T-helper 2 cell (primary cell): ENCODE data around the gene IFT25.

Experiments used
- DNase-seq, 5 experiments: peaks; one replicate each; pipeline versions ENCODE4 v3.0.0 to v3.0.0-alpha.2; 2012 to 2022

The IFT25 gene

GRCh38 chr1:53956308-53957168 is 11.0 kb upstream of the IFT25 start:
- no peak for DNase-seq

DNA sequence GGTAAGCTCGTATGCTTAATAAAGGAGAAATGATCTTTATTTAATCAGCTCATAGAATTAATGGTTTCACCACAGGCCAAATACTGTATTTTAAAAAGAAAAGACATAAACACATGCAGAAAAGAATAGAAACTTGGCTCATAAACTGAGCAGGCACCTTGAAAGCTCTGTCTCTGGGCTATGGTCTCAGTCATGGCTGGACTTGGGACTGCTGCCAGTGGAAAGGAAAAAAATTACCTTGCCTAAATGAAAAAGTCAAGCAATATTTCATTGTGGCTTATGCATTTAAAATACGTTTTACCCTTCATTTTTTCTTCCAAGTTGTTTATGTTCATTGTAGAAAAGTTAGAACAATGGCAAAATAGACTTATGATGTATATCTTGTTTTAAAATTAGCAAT is 8.6 kb upstream of the IFT25 start:
- DNase-seq, result no peak

- no peak for DNase-seq
Observed at GRCh38 chr1:53951697-53952096, 6.2 kb upstream of the IFT25 start.

DNA sequence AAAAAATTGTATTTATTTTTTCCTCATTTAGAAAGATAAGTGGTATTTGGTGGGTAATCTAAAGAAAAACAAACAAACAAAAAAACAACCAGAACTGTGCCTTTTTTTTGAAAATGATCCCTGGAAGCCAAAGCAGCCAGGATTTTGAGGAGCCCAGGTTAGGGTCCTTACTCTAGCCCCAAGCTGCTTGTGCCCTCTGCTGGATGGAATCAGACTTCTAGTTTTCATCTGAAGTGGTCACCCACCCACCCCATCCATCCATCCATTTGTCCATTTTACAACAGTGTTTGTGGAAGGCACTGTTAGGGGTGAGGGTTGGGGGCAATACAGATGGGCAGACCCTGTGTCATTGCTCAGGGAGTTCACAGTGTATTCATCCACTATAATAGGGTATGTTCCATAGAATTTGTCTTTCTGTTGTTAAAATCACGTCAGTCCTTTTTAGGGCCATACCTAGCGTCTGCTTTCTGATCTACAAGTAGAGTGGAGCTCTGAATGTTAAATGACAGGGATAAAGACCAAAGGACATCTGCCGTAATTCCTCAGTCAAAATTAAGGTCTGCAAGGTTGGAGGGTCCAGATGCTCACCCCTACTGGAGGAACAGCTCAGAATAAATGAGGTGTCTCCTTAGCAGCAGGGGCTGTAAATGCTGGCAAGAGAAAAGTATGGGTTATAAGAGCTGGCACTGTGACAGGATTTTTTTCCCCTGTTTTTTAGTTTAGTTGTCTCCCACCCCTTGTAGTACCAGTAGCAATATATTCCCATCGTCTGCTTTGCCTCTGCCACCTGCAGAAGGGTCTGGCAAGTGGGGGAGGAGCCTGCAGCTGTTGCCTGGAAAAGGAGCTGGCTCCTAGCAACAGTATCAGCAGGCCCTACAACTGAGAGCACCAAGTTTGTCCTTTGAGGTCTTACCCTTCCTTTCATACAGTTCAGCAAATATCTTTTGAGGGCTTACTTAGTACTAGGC is 3.8 kb upstream of the IFT25 start:
- peak in 1 of 5 experiments; percentile 35 for DNase-seq

- no peak for DNase-seq
Observed at GRCh38 chr1:53948291-53948690, 2.8 kb upstream of the IFT25 start.

- no peak for DNase-seq
Observed at GRCh38 chr1:53947172-53947907, 1.8 kb upstream of the IFT25 start.

- DNase-seq, result no peak
Observed at GRCh38 chr1:53946252-53947171, 1.0 kb upstream of the IFT25 start, which contains the start of gene LRRC42. TSS of gene LRRC42 (plus strand) at chr1:53946350. CDS start at chr1:53952000, 5,650 bp downstream.

DNA sequence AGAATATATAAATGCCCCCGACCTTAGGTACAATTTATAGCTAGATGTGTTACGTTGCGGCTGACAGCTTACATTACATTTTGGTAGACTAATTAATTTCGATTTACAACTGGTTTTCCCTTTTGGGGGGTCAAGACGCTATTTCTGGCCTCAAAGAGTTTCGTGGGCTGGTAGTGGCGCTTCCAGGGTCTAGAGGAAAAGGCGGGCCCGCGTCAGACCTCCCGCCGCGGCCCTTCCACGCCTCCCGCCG is 391 bp downstream of the IFT25 start:
- peak in 1 of 5 experiments; percentile 40 for DNase-seq

DNA sequence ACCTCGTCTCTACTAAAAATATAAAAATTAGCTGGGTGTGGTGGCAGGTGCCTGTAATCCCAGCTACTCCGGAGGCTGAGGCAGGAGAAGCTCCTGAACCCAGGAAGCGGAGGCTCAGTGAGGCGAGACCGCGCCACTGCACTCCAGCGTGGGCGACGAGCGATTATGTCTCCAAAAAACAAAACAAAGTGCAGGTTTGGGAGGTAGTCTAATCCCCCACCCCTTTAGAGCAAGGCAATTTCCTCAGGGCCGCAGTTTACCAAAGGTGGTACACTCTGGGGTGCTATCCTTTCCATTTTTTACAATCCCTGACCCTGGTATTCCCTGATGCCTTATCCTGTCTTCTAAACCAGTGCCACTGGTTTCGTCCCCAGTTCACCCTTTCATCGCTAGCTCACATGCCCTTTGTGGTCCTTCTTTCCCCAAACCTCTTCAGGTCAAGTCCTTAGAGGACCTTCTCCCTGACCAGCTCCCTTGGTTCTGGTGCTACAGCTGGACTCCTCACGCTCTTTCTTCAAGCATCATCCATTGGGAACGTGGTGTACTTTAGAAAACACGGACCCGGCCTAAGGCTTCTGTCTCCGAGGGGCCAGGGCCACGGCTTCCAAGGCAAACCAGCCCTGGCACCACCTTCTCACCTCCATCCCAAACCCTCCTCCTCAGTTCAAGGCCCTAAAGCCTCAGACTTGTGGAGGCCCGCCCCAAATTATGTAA is 873 bp downstream of the IFT25 start:
- no peak for DNase-seq

DNA sequence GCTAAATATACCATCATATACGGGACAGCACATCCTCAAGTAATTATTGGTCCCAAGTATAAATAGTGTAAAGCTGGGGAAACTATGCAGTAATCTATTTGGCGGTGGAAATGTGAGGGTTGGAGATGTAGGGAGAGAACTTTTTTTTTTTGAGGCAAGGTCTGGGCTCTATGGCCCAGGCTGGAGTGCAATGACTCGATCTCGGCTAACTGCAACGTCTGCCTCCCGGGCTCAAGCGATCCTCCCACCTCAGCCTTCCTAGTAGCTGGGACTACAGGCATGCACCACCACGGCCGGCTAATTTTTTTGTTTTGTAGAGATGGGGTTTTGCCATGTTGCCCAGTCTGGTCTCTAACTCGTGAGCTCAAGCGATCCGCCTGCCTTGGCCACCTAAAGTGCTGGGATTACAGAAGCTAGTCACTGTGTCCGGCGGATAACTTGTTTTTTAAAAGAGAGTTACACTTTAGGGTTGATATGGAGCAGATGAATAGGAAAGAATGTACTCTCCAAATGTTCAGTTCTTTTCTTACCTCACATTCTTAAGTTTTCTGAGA is 1.9 kb downstream of the IFT25 start:
- no peak for DNase-seq

DNA sequence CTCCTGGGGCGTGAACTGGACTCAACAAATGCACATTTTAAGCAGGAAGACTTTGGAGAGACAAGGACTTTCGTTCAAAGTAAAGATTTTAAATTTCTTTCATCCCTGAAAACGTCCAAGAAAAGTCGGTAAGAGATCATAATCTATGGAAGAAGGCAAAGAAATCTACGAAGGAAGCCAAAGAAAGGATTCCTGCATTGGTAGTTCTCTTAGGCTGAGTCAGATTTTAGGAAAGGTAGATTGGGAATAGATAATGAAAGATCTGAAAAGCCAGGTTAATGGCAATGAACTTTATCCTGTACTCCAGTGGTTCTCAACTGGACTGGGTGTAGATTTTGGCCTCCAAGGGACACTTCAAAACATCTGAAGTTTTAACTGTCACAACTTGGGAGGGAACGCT is 2.4 kb downstream of the IFT25 start:
- DNase-seq, result no peak

DNA sequence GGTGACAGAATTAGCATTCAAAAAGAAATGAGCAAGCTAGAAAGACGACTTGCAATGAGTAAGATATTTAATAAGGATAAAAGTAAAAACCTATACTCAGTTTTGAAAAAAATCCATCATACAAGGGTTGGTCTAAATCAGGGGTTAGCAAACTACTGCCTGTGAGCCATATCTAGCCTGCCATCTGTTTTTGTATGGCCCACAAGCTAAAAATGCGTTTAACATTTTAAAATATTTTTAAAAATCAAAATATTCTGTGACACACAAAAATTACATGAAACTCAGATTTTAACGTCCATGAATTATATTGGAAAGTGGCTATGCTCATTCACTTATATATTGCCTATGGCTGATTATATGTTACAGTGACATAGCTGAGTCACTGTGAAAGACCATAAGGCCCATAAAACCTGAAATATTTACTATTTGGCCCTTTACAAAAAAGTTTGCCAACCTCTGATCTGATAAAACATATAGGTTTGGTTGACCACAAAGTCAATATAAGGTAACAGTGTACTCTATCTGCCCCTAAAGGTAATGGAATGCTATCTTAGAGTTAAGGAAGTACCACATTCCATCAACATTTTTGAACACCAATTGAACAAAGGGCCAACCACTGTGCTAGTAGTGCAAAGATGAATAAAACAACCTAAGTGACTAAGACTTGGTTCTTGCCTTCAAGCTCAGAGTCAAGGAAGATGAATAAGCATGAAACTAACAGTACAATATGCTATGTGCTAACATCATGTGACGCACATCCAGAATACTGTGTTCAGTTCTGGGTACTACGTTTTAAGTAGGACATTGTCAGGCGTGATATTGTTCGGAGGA is 3.2 kb downstream of the IFT25 start:
- peak in 1 of 5 experiments; percentile 54 for DNase-seq

DNA sequence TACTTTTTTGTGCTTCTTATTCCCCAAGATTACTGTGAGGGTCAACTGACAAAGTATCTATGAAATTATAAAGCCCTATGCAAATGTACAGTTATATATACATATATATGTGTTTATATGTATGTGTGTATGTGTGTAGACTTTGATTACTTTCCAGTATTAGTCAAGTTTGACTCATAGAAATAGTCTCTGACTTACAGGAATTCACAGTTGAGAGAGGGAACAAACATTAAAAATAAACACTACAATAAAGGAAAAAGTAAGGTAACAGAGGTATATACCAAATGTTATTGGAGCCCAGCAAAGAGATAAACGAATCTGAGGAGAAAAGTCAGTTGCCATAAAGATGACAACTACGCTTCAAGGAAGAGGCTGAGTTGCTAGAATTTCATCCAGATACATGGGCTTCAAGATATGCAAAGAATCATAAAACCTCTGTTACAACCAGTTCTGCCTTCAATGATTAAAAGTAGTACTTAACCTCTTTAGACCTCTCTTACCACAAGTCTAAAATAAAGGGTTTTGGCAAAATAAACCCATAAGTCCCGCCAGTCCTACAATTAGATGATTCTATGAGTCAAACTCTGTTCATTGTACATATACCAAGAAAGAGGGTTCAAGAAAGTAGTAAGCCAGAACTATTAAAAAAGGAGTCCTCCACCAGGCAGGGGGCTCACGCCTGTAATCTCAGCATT is 7.2 kb downstream of the IFT25 start:
- DNase-seq, result no peak

DNA sequence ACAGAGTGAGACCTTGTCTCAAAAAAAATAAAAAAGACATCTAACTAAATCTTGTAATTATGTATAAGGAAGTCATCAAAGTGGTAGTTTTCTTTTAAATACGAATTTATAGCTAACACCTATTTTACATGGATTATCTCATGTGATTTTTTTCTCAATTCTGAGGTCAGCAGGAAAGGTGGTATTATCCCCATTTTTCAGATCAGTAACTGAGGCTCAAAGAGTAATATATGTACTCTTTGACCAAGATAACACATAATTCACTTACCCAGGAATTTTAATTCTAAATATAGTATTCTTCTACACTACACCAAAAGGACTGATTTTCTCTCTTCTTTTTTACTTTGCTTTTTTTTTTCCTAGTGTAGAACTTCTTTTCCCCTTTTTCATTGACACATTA is 9.1 kb downstream of the IFT25 start:
- no peak for DNase-seq

GRCh38 chr1:53934170-53934765 is 11.2 kb downstream of the IFT25 start:
- DNase-seq, result peak in 1 of 5 experiments; percentile 34

DNA sequence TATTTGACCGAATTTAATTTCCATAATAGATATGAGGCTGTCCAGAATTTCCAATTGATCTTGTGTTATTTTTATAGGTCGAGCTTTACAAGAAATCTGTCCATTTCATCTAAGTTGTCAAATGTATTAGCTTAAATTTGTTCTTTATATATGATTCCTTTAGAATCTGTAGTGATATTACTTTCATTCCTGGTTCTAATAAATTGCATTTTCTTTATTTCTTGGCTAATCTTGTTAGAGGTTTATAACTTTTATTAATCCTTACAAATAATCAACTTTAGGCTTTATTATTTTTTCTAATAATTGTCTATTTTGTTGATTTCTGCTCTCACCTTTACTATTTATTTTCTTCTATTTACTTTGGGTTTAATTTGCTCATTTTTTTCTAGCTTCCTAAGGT is 14.0 kb downstream of the IFT25 start:
- DNase-seq, result no peak

DNA sequence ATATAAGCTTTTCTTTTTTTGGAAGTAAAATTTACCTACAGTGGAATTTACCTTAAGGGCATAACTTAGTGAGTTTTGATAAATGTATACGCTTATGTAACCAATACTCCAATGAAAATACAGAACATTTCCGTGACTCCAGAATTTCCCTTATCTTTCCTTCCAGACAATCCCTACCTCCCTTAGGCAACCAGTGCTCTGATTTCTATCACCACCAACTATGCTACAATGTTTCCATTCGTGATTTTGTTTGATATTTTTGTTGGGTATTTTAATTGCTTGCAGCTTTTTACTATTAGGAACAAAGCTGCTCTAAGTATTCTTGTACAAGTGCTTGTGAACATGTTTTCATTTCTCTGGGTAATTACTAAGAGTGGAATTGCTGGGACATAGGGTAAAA is 14.6 kb downstream of the IFT25 start:
- DNase-seq, result no peak

GRCh38 chr1:53929246-53929960 is 16.1 kb downstream of the IFT25 start:
- no peak for DNase-seq
